ENCODE results near the gene CACNA2D1. TPM values are rescaled to one million over a fixed set of nuclear protein-coding genes. Genes with fewer than 3 reads are reported as not detected.

The CACNA2D1 gene
- total RNA-seq, 1 experiment from 2014 or later: 36.2 TPM

- H3K4me1 Mint-ChIP-seq: no peaks in the 10 kb centered on the region
- H4K8ac ChIP-seq (replicated peaks; ENCODE audit: insufficient read length, low read depth, low read length): no peak overlapping the region
- no peaks in the 10 kb centered on the region for H3K79me2 ChIP-seq (ENCODE audit: insufficient read depth, low read length)
- no peak overlapping the region for H3K4ac ChIP-seq (ENCODE audit: low read depth, low read length)
- H2AFZ ChIP-seq (ENCODE audit: low read length): no peak overlapping the region
- H3K4me2 ChIP-seq (ENCODE audit: insufficient read depth, insufficient read length, low read length): no peak overlapping the region
- no CpG with 5 or more reads among the region's 2 CpGs for WGBS (ENCODE audit: extremely low coverage, insufficient read length, low lambda C conversion rate)
- no peak overlapping the region for H3K56ac ChIP-seq (ENCODE audit: insufficient read length, low read depth, low read length)
- no peak for DNase-seq
- H3K4me1 ChIP-seq (ENCODE audit: insufficient read depth, low read length): no peaks in the 10 kb centered on the region
- H3K4me3 Mint-ChIP-seq: no peak overlapping the region
- no peak overlapping the region for H4K91ac ChIP-seq (ENCODE audit: insufficient read length, low read depth, low read length)
- no peak overlapping the region for H3K27ac ChIP-seq (ENCODE audit: insufficient read length, low read depth, low read length)
- H3T11ph ChIP-seq (ENCODE audit: low read length): no peak overlapping the region
- TF ChIP-seq CTCF (conservative IDR thresholded peaks at IDR 0.05): no peak
- no peak overlapping the region for H2BK15ac ChIP-seq (ENCODE audit: low read depth, low read length)
- H2BK5ac ChIP-seq (ENCODE audit: insufficient read length, low read length): no peak overlapping the region
- peaks cover 0 to 16% (median 9%) of the 10 kb centered on the region in 3 experiments; a peak in 6 of 7 replicates for H3K36me3 Mint-ChIP-seq (ENCODE audit: insufficient read depth in 1 of 3, low read depth in 3 of 3)
- H3K9me3 Mint-ChIP-seq: peaks cover 15 to 21% of the 10 kb centered on the region in 2 experiments
- no peaks in the 10 kb centered on the region for H3K27me3 ChIP-seq (ENCODE audit: insufficient read depth, low read length)
- no peak overlapping the region for H2BK12ac ChIP-seq (ENCODE audit: insufficient read length, low read depth, low read length)
- no peak overlapping the region for H3K14ac ChIP-seq (ENCODE audit: insufficient read depth, low read length)
- no peak overlapping the region for H2AK5ac ChIP-seq (ENCODE audit: insufficient read length, low read length)
- H3K27ac Mint-ChIP-seq: peak overlapping the region in 1 of 3 experiments; percentile 84; a peak in 2 of 7 replicates
- H3K79me1 ChIP-seq (ENCODE audit: insufficient read depth, low read depth, low read length, poor library complexity, severe bottlenecking): no peaks in the 10 kb centered on the region
- H3K9me3 ChIP-seq (ENCODE audit: control insufficient read depth, low read depth, low read length): no peaks in the 10 kb centered on the region
- no peak overlapping the region for H3K18ac ChIP-seq (ENCODE audit: insufficient read length, low read depth, low read length)
- H3K23me2 ChIP-seq (ENCODE audit: insufficient read length, low read depth, low read length, poor library complexity, severe bottlenecking): no peaks in the 10 kb centered on the region
- no peak overlapping the region for H2BK20ac ChIP-seq (ENCODE audit: low read depth, low read length, poor library complexity, severe bottlenecking)
- no peak overlapping the region for H2BK120ac ChIP-seq (ENCODE audit: low read depth, low read length, poor library complexity, severe bottlenecking)
- no peaks in the 10 kb centered on the region for H3K27me3 Mint-ChIP-seq (ENCODE audit: low read depth)
- no peaks in the 10 kb centered on the region for H4K20me1 ChIP-seq (ENCODE audit: control insufficient read depth, insufficient read depth, insufficient read length)
- no peak overlapping the region for H3K23ac ChIP-seq (ENCODE audit: insufficient read length, low read depth, low read length)
- no peak overlapping the region for H4K5ac ChIP-seq (ENCODE audit: insufficient read length, low read depth, low read length)
- H3K9ac ChIP-seq (ENCODE audit: extremely low read depth, insufficient read length, low read length): no peak overlapping the region
Measured at GRCh38 chr7:81903115-81903514, 540.5 kb downstream of the CACNA2D1 start.
